B cell (primary cell): ENCODE results near the gene GTF2IRD1.

Source experiments
- CTCF ChIP-seq: fragments of 200-600 bp; IDR thresholded peaks from one replicate; pipeline ENCODE4 v1.8.0; 2022; ENCODE audit warnings: antibody characterized with exemption, mild to moderate bottlenecking
- EZH2 ChIP-seq: IDR thresholded peaks from 2 replicates; pipeline ENCODE4 v1.6.1; 2012; ENCODE audit warnings: borderline replicate concordance, low read depth, mild to moderate bottlenecking, moderate library complexity, low read length; ENCODE audit not compliant: insufficient read depth, poor library complexity, severe bottlenecking

- no peak for TF ChIP-seq CTCF
- TF ChIP-seq EZH2 = no peak
Measured at GRCh38 chr7:74617180-74617744, 163.6 kb downstream of the GTF2IRD1 start.
